NT2/D1 (cell line): ENCODE measurements around the gene CEP131.

Source experiments
- SUZ12 ChIP-seq: IDR thresholded peaks from 2 replicates; pipeline ENCODE4 v1.6.1; 2011; ENCODE audit not compliant: insufficient read length, insufficient read depth; ENCODE audit errors: extremely low read depth
- YY1 ChIP-seq: IDR thresholded peaks from 2 replicates; pipeline ENCODE4 v1.6.1; 2011; ENCODE audit not compliant: insufficient read length, insufficient read depth
- ZNF274 ChIP-seq: IDR thresholded peaks from 2 replicates; pipeline ENCODE4 v1.6.1; 2011; ENCODE audit warnings: mild to moderate bottlenecking, low read depth, low read length

DNA sequence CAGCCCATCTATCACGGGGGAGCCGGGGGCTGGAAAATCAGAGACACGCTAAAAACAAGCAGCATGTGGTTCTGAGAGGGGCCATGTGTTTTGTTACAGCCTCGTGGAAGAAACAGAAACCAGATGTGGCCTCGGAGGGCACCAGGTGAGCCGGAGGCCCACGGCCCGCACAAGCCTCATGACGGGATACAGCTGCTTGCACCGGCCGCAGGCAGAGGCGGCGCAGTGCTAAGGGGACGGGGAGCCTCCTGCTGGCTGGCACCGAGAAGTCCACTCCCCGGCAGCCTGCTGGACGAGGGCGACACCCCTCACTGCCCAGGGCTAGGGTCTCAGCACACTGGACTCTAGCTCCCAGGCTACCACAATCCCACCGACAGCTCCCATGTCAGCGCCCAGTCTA, 35.5 kb upstream of the CEP131 start:
- TF ChIP-seq SUZ12 (no peak), YY1 (no peak), ZNF274 (no peak)
